ENCODE data around the gene TULP4. TPM values are rescaled to one million over a fixed set of nuclear protein-coding genes. Genes with fewer than 3 reads are reported as not detected.

The TULP4 gene
- total RNA-seq, 1 experiment from 2014 or later = 64.6 TPM

- Histone ChIP-seq H2BK12ac (ENCODE audit: insufficient read length, low read depth, low read length) (no peak overlapping the region), H2BK5ac (ENCODE audit: insufficient read length, low read length) (no peak overlapping the region), H4K8ac (replicated peaks; ENCODE audit: insufficient read length, low read depth, low read length) (no peak overlapping the region), H3K27ac (ENCODE audit: insufficient read length, low read depth, low read length) (no peak overlapping the region), H3K9ac (ENCODE audit: extremely low read depth, insufficient read length, low read length) (no peak overlapping the region), H4K5ac (ENCODE audit: insufficient read length, low read depth, low read length) (no peak overlapping the region), H2BK120ac (ENCODE audit: low read depth, low read length, poor library complexity, severe bottlenecking) (no peak overlapping the region), H4K20me1 (ENCODE audit: control insufficient read depth, insufficient read depth, insufficient read length) (no peaks in the 10 kb centered on the region), H4K91ac (ENCODE audit: insufficient read length, low read depth, low read length) (no peak overlapping the region), H3K79me1 (ENCODE audit: insufficient read depth, low read depth, low read length, poor library complexity, severe bottlenecking) (no peaks in the 10 kb centered on the region), H3K27me3 (ENCODE audit: insufficient read depth, low read length) (no peaks in the 10 kb centered on the region), H2AFZ (ENCODE audit: low read length) (no peak overlapping the region), H2BK15ac (ENCODE audit: low read depth, low read length) (no peak overlapping the region), H3T11ph (ENCODE audit: low read length) (no peak overlapping the region), H3K23ac (ENCODE audit: insufficient read length, low read depth, low read length) (no peak overlapping the region), H3K23me2 (ENCODE audit: insufficient read length, low read depth, low read length, poor library complexity, severe bottlenecking) (no peaks in the 10 kb centered on the region), H3K4me1 (ENCODE audit: insufficient read depth, low read length) (no peaks in the 10 kb centered on the region), H3K9me3 (ENCODE audit: control insufficient read depth, low read depth, low read length) (no peaks in the 10 kb centered on the region), H2AK5ac (ENCODE audit: insufficient read length, low read length) (no peak overlapping the region), H2BK20ac (ENCODE audit: low read depth, low read length, poor library complexity, severe bottlenecking) (no peak overlapping the region), H3K18ac (ENCODE audit: insufficient read length, low read depth, low read length) (no peak overlapping the region), H3K14ac (ENCODE audit: insufficient read depth, low read length) (no peak overlapping the region), H3K79me2 (ENCODE audit: insufficient read depth, low read length) (no peaks in the 10 kb centered on the region), H3K4ac (ENCODE audit: low read depth, low read length) (no peak overlapping the region), H3K4me2 (ENCODE audit: insufficient read depth, insufficient read length, low read length) (no peak overlapping the region), H3K56ac (ENCODE audit: insufficient read length, low read depth, low read length) (no peak overlapping the region)
- DNase-seq = no peak
- TF ChIP-seq CTCF (conservative IDR thresholded peaks at IDR 0.05) = no peak
- no CpG with 5 or more reads among the region's 4 CpGs for whole genome bisulfite sequencing (ENCODE audit: extremely low coverage, insufficient read length, low lambda C conversion rate)
- Mint-ChIP-seq H3K4me3 (no peak overlapping the region), H3K27ac (no peak overlapping the region; a peak in 1 of 7 replicates), H3K9me3 (peaks cover 3 to 7% of the 10 kb centered on the region in 2 experiments; a peak in 3 of 5 replicates), H3K4me1 (no peaks in the 10 kb centered on the region), H3K27me3 (ENCODE audit: low read depth) (no peaks in the 10 kb centered on the region), H3K36me3 (ENCODE audit: insufficient read depth in 1 of 3, low read depth in 3 of 3) (peaks cover 0 to 5% (median 5%) of the 10 kb centered on the region in 3 experiments; a peak in 5 of 7 replicates)
Observed at GRCh38 chr6:158369241-158369640, 57.0 kb downstream of the TULP4 start.

Measured in H9 (cell line).